GM18907 (cell line): ENCODE data around the gene MRPL20.
"Not testable (repeated sequence)": the region's sequence is repeated elsewhere in the genome, so short reads cannot be mapped to it uniquely, and the experiment has no call there.

Experiments
- ATAC-seq: cut with Tn5 transposase; IDR thresholded peaks from one replicate; pipeline ENCODE4 v1.9.1; 2021; ENCODE audit warnings: mild to moderate bottlenecking, moderate library complexity; ENCODE audit not compliant: unreplicated experiment

MRPL20 gene

GRCh38 chr1:1437904-1438376, 30.8 kb upstream of the MRPL20 start:
- no peak for ATAC-seq

GRCh38 chr1:1437033-1437903, 30.2 kb upstream of the MRPL20 start:
- ATAC-seq: no peak

- ATAC-seq: no peak
Observed at GRCh38 chr1:1436630-1437032, 29.5 kb upstream of the MRPL20 start.

GRCh38 chr1:1435911-1436629, 29.0 kb upstream of the MRPL20 start:
- no peak for ATAC-seq

GRCh38 chr1:1435106-1435903, 28.2 kb upstream of the MRPL20 start, which contains the start of gene VWA1:
Gene VWA1 (plus strand): TSS chr1:1435690. CDS start chr1:1435749, 59 bp downstream.
- no peak for ATAC-seq

- ATAC-seq: no peak
Observed at GRCh38 chr1:1434824-1435105, 27.7 kb upstream of the MRPL20 start.

GRCh38 chr1:1434131-1434823, 27.2 kb upstream of the MRPL20 start:
- ATAC-seq: no peak

GRCh38 chr1:1433804-1434130, 26.7 kb upstream of the MRPL20 start:
- no peak for ATAC-seq

GRCh38 chr1:1432951-1433803, 26.1 kb upstream of the MRPL20 start:
- ATAC-seq: no peak

GRCh38 chr1:1432274-1432950, 25.3 kb upstream of the MRPL20 start:
- no peak for ATAC-seq

GRCh38 chr1:1431845-1432273, 24.8 kb upstream of the MRPL20 start:
- ATAC-seq: no peak

GRCh38 chr1:1430992-1431844, 24.1 kb upstream of the MRPL20 start:
- ATAC-seq: no peak

GRCh38 chr1:1430114-1430982, 23.3 kb upstream of the MRPL20 start:
- ATAC-seq: no peak

- no peak for ATAC-seq
Observed at GRCh38 chr1:1429671-1430073, 22.6 kb upstream of the MRPL20 start.

- ATAC-seq: not testable (repeated sequence)
Observed at GRCh38 chr1:1428967-1429366, 21.9 kb upstream of the MRPL20 start.

- ATAC-seq: no peak
Observed at GRCh38 chr1:1428174-1428573, 21.1 kb upstream of the MRPL20 start.

GRCh38 chr1:1427820-1428148, 20.7 kb upstream of the MRPL20 start:
- no peak for ATAC-seq
